Loucy (cell line): Measurements from ENCODE around the gene POC1B.
A peak's percentile ranks its signal among the peaks of the same experiment; 100 is the strongest.

Experiments used
- H2AFZ ChIP-seq: fragments of 200-600 bp; sonication (generic); 2 replicates; pipeline ENCODE4 v1.6.0; 2016; ENCODE audit warnings: antibody characterized with exemption, mild to moderate bottlenecking, low read length, moderate library complexity
- H3F3A ChIP-seq: fragments of 200-600 bp; 2 replicates; pipeline ENCODE4 v1.6.0; 2016; ENCODE audit warnings: antibody characterized with exemption, low read depth, mild to moderate bottlenecking
- H3K27me3 ChIP-seq: fragments of 200-600 bp; sonication (generic); 2 replicates; pipeline ENCODE4 v1.6.1; 2014; ENCODE audit warnings: low read length, mild to moderate bottlenecking; ENCODE audit not compliant: insufficient read depth, poor library complexity, severe bottlenecking
- H3K36me3 ChIP-seq: fragments of 200-600 bp; sonication (generic); 2 replicates; pipeline ENCODE4 v1.6.1; 2016; ENCODE audit warnings: low read length; ENCODE audit not compliant: insufficient read depth
- H3K4me1 ChIP-seq: fragments of 200-600 bp; sonication (generic); 2 replicates; pipeline ENCODE4 v1.5.1; 2014; ENCODE audit warnings: low read length, mild to moderate bottlenecking; ENCODE audit not compliant: insufficient read depth, poor library complexity, severe bottlenecking
- H3K4me2 ChIP-seq: fragments of 200-600 bp; sonication (generic); 2 replicates; pipeline ENCODE4 v1.6.0; 2014; ENCODE audit warnings: antibody characterized with exemption, low read length, low read depth, mild to moderate bottlenecking; ENCODE audit not compliant: poor library complexity, severe bottlenecking
- H3K4me3 ChIP-seq: fragments of 200-600 bp; sonication (generic); 2 replicates; pipeline ENCODE4 v1.5.1; 2014; ENCODE audit warnings: low read length, mild to moderate bottlenecking, mixed read lengths; ENCODE audit not compliant: poor library complexity, severe bottlenecking
- H3K79me2 ChIP-seq: fragments of 200-600 bp; sonication (generic); 2 replicates; pipeline ENCODE4 v1.6.1; 2014; ENCODE audit warnings: low read length; ENCODE audit not compliant: insufficient read depth
- H3K9ac ChIP-seq: fragments of 200-600 bp; sonication (generic); 2 replicates; pipeline ENCODE4 v1.6.0; 2014; ENCODE audit warnings: mild to moderate bottlenecking, low read depth, low read length, moderate library complexity; ENCODE audit not compliant: poor library complexity, severe bottlenecking
- H3K9me2 ChIP-seq: fragments of 200-600 bp; sonication (generic); replicated peaks from 2 replicates; pipeline ENCODE4 v1.6.1; 2016; ENCODE audit warnings: low read depth, low read length, mixed read lengths
- H3K9me3 ChIP-seq: fragments of 200-600 bp; sonication (generic); 2 replicates; pipeline ENCODE4 v1.6.1; 2014; ENCODE audit warnings: mild to moderate bottlenecking, antibody characterized with exemption, low read length, low read depth; ENCODE audit not compliant: insufficient read depth
- H4K20me1 ChIP-seq: fragments of 200-600 bp; sonication (generic); 2 replicates; pipeline ENCODE4 v1.6.0; 2014; ENCODE audit warnings: antibody characterized with exemption, low read length, mild to moderate bottlenecking; ENCODE audit not compliant: insufficient read depth, poor library complexity, severe bottlenecking
- CTCF ChIP-seq: fragments of 200-600 bp; sonication (generic); conservative IDR thresholded peaks from 2 replicates; pipeline ENCODE4 v1.5.1; 2014; ENCODE audit warnings: mild to moderate bottlenecking, antibody characterized with exemption, low read length
- EZH2phosphoT487 ChIP-seq: fragments of 200-600 bp; IDR thresholded peaks from 2 replicates; pipeline ENCODE4 v1.6.1; 2018; ENCODE audit warnings: antibody characterized with exemption, mild to moderate bottlenecking, moderate library complexity, borderline replicate concordance

The POC1B gene

GRCh38 chr12:89468017-89468416 is 57.8 kb downstream of the POC1B start:
- Histone ChIP-seq H3K9me3 (no peaks in the 10 kb centered on the region), H4K20me1 (no peaks in the 10 kb centered on the region), H3K27me3 (no peaks in the 10 kb centered on the region), H3F3A (no peaks in the 10 kb centered on the region), H3K4me2 (no peak overlapping the region), H3K9me2 (no peaks in the 10 kb centered on the region), H3K4me3 (no peak overlapping the region), H3K79me2 (no peaks in the 10 kb centered on the region), H2AFZ (no peak overlapping the region), H3K4me1 (peaks cover 9% of the 10 kb centered on the region), H3K9ac (no peak overlapping the region), H3K36me3 (no peaks in the 10 kb centered on the region)
- TF ChIP-seq CTCF (no peak), EZH2phosphoT487 (no peak)

- Histone ChIP-seq H3K27me3 (no peaks in the 10 kb centered on the region), H3F3A (no peaks in the 10 kb centered on the region)
- TF ChIP-seq EZH2phosphoT487: no peak
- no peak for TF ChIP-seq CTCF
Measured at GRCh38 chr12:89464974-89465592, 60.8 kb downstream of the POC1B start.

GRCh38 chr12:89461649-89462612 is 63.9 kb downstream of the POC1B start:
- Histone ChIP-seq H3K9me3 (no peaks in the 10 kb centered on the region), H3K4me3 (no peak overlapping the region), H3K4me2 (no peak overlapping the region), H3F3A (no peaks in the 10 kb centered on the region), H3K79me2 (no peaks in the 10 kb centered on the region), H3K4me1 (no peaks in the 10 kb centered on the region), H3K9ac (no peak overlapping the region), H3K36me3 (no peaks in the 10 kb centered on the region), H4K20me1 (no peaks in the 10 kb centered on the region), H3K27me3 (no peaks in the 10 kb centered on the region), H3K9me2 (no peaks in the 10 kb centered on the region), H2AFZ (no peak overlapping the region)
- peak; percentile 71 for TF ChIP-seq CTCF
- TF ChIP-seq EZH2phosphoT487: no peak

More at GRCh38 chr12:89464974-89465592, 60.8 kb downstream of the POC1B start:
- Histone ChIP-seq H3K4me3 (no peak overlapping the region), H4K20me1 (no peaks in the 10 kb centered on the region), H3K9me2 (no peaks in the 10 kb centered on the region), H3K79me2 (no peaks in the 10 kb centered on the region), H3K4me2 (no peak overlapping the region), H3K9ac (no peak overlapping the region), H3K36me3 (no peaks in the 10 kb centered on the region), H3K9me3 (no peaks in the 10 kb centered on the region), H2AFZ (no peak overlapping the region), H3K4me1 (peaks cover 9% of the 10 kb centered on the region)
